ENCODE measurements around the gene P4HA2. TPM values are rescaled to one million over a fixed set of nuclear protein-coding genes. Genes with fewer than 3 reads are reported as not detected.

Gene P4HA2
- total and polyA plus RNA-seq, 2 experiments from 2014 or later, result 5.9 to 8.0 TPM

DNA sequence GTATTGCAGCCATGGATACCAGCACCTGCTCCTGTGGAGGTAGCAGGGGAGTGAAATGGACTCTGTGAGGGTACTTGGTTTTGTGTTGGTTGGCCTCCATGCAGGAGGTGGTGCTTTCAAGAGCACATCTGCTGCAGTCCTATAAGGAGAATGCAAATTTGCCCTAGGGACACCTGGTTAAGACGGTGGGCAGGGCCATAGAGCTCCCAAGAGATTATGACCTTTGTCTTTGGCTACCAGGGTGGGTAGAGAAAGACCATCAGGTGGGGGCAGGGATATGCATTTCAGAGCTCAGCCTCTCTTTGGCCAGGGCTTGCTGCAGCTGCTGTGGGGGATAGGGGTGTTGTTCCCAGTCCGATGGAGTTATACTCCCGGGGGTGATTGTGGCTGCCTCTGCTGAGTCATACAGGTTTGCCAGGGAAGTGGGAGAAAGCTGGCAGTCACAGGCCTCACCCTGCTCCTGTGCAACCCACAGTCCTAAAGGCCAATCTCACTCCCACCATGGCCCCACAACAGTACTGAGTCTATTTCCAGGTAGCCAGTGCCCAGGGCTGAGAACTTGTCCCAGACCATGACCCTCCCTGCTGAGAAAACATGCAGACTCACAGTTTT is 15.8 kb upstream of the P4HA2 start:
- Mint-ChIP-seq H3K4me3 (no peak overlapping the region), H3K36me3 (ENCODE audit: low read depth) (peaks cover 9% of the 10 kb centered on the region), H3K27me3 (ENCODE audit: insufficient read depth, low read depth, poor library complexity) (peaks cover 8% of the 10 kb centered on the region), H3K27ac (no peak overlapping the region), H3K9me3 (peaks cover 24% of the 10 kb centered on the region), H3K4me1 (no peaks in the 10 kb centered on the region; the same call in 2 of the 3 replicates)
- H3K4me2 ChIP-seq, result no peak overlapping the region
- H3K4me1 ChIP-seq (ENCODE audit: insufficient read depth), result no peaks in the 10 kb centered on the region
- H3K4me3 ChIP-seq, result no peak overlapping the region
- no peak overlapping the region for H2AFZ ChIP-seq
- H3F3A ChIP-seq (replicated peaks; ENCODE audit: low read depth), result no peaks in the 10 kb centered on the region
- no peaks in the 10 kb centered on the region for H3K79me2 ChIP-seq (replicated peaks; ENCODE audit: insufficient read depth)
- DNase-seq (ENCODE audit: low spot score) (no peak), ATAC-seq (no peak)
- H3K27ac ChIP-seq (ENCODE audit: low read depth), result no peak overlapping the region
- TF ChIP-seq EZH2 (IDR thresholded peaks at IDR 0.05; ENCODE audit: low read depth, unreplicated experiment), result no peak
- TF ChIP-seq, protein P1, sequence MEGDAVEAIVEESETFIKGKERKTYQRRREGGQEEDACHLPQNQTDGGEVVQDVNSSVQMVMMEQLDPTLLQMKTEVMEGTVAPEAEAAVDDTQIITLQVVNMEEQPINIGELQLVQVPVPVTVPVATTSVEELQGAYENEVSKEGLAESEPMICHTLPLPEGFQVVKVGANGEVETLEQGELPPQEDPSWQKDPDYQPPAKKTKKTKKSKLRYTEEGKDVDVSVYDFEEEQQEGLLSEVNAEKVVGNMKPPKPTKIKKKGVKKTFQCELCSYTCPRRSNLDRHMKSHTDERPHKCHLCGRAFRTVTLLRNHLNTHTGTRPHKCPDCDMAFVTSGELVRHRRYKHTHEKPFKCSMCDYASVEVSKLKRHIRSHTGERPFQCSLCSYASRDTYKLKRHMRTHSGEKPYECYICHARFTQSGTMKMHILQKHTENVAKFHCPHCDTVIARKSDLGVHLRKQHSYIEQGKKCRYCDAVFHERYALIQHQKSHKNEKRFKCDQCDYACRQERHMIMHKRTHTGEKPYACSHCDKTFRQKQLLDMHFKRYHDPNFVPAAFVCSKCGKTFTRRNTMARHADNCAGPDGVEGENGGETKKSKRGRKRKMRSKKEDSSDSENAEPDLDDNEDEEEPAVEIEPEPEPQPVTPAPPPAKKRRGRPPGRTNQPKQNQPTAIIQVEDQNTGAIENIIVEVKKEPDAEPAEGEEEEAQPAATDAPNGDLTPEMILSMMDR (conservative IDR thresholded peaks at IDR 0.05; ENCODE audit: low read depth in 2 of 2), result no peak
- no peak for TF ChIP-seq ZNF114 (CRISPR knock-in tag; IDR thresholded peaks at IDR 0.05)
- TF ChIP-seq POLR2AphosphoS5 (IDR thresholded peaks at IDR 0.05; ENCODE audit: low read depth), result no peak
- TF ChIP-seq ETS1 (IDR thresholded peaks at IDR 0.05), result no peak
- TF ChIP-seq NANOG (IDR thresholded peaks at IDR 0.05; ENCODE audit: borderline replicate concordance), result no peak
- TF ChIP-seq EZH2phosphoT487 (IDR thresholded peaks at IDR 0.05; ENCODE audit: unreplicated experiment), result no peak
- TF ChIP-seq, protein P2, sequence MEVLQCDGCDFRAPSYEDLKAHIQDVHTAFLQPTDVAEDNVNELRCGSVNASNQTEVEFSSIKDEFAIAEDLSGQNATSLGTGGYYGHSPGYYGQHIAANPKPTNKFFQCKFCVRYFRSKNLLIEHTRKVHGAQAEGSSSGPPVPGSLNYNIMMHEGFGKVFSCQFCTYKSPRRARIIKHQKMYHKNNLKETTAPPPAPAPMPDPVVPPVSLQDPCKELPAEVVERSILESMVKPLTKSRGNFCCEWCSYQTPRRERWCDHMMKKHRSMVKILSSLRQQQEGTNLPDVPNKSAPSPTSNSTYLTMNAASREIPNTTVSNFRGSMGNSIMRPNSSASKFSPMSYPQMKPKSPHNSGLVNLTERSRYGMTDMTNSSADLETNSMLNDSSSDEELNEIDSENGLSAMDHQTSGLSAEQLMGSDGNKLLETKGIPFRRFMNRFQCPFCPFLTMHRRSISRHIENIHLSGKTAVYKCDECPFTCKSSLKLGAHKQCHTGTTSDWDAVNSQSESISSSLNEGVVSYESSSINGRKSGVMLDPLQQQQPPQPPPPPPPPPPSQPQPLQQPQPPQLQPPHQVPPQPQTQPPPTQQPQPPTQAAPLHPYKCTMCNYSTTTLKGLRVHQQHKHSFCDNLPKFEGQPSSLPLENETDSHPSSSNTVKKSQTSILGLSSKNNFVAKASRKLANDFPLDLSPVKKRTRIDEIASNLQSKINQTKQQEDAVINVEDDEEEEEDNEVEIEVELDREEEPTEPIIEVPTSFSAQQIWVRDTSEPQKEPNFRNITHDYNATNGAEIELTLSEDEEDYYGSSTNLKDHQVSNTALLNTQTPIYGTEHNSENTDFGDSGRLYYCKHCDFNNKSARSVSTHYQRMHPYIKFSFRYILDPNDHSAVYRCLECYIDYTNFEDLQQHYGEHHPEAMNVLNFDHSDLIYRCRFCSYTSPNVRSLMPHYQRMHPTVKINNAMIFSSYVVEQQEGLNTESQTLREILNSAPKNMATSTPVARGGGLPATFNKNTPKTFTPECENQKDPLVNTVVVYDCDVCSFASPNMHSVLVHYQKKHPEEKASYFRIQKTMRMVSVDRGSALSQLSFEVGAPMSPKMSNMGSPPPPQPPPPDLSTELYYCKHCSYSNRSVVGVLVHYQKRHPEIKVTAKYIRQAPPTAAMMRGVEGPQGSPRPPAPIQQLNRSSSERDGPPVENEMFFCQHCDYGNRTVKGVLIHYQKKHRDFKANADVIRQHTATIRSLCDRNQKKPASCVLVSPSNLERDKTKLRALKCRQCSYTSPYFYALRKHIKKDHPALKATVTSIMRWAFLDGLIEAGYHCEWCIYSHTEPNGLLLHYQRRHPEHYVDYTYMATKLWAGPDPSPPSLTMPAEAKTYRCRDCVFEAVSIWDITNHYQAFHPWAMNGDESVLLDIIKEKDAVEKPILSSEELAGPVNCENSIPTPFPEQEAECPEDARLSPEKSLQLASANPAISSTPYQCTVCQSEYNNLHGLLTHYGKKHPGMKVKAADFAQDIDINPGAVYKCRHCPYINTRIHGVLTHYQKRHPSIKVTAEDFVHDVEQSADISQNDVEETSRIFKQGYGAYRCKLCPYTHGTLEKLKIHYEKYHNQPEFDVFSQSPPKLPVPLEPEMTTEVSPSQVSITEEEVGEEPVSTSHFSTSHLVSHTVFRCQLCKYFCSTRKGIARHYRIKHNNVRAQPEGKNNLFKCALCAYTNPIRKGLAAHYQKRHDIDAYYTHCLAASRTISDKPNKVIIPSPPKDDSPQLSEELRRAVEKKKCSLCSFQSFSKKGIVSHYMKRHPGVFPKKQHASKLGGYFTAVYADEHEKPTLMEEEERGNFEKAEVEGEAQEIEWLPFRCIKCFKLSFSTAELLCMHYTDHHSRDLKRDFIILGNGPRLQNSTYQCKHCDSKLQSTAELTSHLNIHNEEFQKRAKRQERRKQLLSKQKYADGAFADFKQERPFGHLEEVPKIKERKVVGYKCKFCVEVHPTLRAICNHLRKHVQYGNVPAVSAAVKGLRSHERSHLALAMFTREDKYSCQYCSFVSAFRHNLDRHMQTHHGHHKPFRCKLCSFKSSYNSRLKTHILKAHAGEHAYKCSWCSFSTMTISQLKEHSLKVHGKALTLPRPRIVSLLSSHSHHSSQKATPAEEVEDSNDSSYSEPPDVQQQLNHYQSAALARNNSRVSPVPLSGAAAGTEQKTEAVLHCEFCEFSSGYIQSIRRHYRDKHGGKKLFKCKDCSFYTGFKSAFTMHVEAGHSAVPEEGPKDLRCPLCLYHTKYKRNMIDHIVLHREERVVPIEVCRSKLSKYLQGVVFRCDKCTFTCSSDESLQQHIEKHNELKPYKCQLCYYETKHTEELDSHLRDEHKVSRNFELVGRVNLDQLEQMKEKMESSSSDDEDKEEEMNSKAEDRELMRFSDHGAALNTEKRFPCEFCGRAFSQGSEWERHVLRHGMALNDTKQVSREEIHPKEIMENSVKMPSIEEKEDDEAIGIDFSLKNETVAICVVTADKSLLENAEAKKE (CRISPR knock-in tag; IDR thresholded peaks at IDR 0.05), result no peak
- no peak for TF ChIP-seq STAT1 (IDR thresholded peaks at IDR 0.05; ENCODE audit: unreplicated experiment)
- no peak for TF ChIP-seq JUNB (IDR thresholded peaks at IDR 0.05; ENCODE audit: unreplicated experiment)
- TF ChIP-seq CREB1 (CRISPR knock-in tag; IDR thresholded peaks at IDR 0.05; ENCODE audit: low read depth), result no peak
- TF ChIP-seq, protein P3, sequence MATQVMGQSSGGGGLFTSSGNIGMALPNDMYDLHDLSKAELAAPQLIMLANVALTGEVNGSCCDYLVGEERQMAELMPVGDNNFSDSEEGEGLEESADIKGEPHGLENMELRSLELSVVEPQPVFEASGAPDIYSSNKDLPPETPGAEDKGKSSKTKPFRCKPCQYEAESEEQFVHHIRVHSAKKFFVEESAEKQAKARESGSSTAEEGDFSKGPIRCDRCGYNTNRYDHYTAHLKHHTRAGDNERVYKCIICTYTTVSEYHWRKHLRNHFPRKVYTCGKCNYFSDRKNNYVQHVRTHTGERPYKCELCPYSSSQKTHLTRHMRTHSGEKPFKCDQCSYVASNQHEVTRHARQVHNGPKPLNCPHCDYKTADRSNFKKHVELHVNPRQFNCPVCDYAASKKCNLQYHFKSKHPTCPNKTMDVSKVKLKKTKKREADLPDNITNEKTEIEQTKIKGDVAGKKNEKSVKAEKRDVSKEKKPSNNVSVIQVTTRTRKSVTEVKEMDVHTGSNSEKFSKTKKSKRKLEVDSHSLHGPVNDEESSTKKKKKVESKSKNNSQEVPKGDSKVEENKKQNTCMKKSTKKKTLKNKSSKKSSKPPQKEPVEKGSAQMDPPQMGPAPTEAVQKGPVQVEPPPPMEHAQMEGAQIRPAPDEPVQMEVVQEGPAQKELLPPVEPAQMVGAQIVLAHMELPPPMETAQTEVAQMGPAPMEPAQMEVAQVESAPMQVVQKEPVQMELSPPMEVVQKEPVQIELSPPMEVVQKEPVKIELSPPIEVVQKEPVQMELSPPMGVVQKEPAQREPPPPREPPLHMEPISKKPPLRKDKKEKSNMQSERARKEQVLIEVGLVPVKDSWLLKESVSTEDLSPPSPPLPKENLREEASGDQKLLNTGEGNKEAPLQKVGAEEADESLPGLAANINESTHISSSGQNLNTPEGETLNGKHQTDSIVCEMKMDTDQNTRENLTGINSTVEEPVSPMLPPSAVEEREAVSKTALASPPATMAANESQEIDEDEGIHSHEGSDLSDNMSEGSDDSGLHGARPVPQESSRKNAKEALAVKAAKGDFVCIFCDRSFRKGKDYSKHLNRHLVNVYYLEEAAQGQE (IDR thresholded peaks at IDR 0.05; ENCODE audit: unreplicated experiment), result no peak
- no peak for TF ChIP-seq ZNF331 (CRISPR knock-in tag; IDR thresholded peaks at IDR 0.05; ENCODE audit: low read depth)
- H3K9me2 ChIP-seq (ENCODE audit: insufficient read depth), result no peaks in the 10 kb centered on the region
- H3K27me3 ChIP-seq (ENCODE audit: insufficient read depth), result no peaks in the 10 kb centered on the region
- no peaks in the 10 kb centered on the region for H4K20me1 ChIP-seq (replicated peaks; ENCODE audit: insufficient read depth)
- no peaks in the 10 kb centered on the region for H3K36me3 ChIP-seq (ENCODE audit: insufficient read depth)

Data from GM23338 (cell line).